Activated B cell treated with CpG ODN at 0.5 μM for 24 hours (primary cell): ENCODE data around the gene UQCRQ. TPM values are rescaled to one million over a fixed set of nuclear protein-coding genes. Genes with fewer than 3 reads are reported as not detected.

Source experiments
- ATAC-seq: fragments of 200-7000 bp; cut with Tn5 transposase; one replicate; pipeline ENCODE4 v1.10.0; 2021; ENCODE audit warnings: low read depth, mild to moderate bottlenecking, moderate library complexity
- CTCF ChIA-PET: fragments of 350-600 bp; sonication (Branson Sonifier 250); formaldehyde crosslinking; loops from one replicate; lab custom pipeline; 2021; ENCODE audit warnings: antibody characterized with exemption; lab: Charles Lee
- POLR2A ChIA-PET: fragments of 350-600 bp; sonication (Branson Sonifier 250); formaldehyde crosslinking; loops from one replicate; lab custom pipeline; 2021; ENCODE audit warnings: antibody characterized with exemption; lab: Charles Lee
- DNase-seq: peaks from one replicate; pipeline ENCODE4 v3.0.0; 2022
- H3K27ac Mint-ChIP-seq: one replicate; pipeline ENCODE4 v1.8.0; 2020; ENCODE audit warnings: mixed read lengths
- H3K27me3 Mint-ChIP-seq: one replicate; pipeline ENCODE4 v1.8.0; 2021; ENCODE audit warnings: mixed read lengths
- H3K36me3 Mint-ChIP-seq: one replicate; pipeline ENCODE4 v1.8.0; 2021; ENCODE audit warnings: low read depth, mixed read lengths
- H3K4me1 Mint-ChIP-seq: one replicate; pipeline ENCODE4 v1.8.0; 2021; ENCODE audit warnings: mixed read lengths
- H3K4me3 Mint-ChIP-seq: one replicate; pipeline ENCODE4 v1.8.0; 2020; ENCODE audit warnings: mild to moderate bottlenecking, mixed read lengths
- H3K9me3 Mint-ChIP-seq: one replicate; pipeline ENCODE4 v1.8.0; 2020; ENCODE audit warnings: mixed read lengths
- CTCF ChIP-seq: fragments of 200-600 bp; IDR thresholded peaks from one replicate; pipeline ENCODE4 v1.8.0; 2022; ENCODE audit warnings: antibody characterized with exemption, mild to moderate bottlenecking
- intact Hi-C: fragments of 100-400 bp; cut with micrococcal nuclease; formaldehyde crosslinking; loops from one replicate; pipeline ENCODE4 v1.15.1; 2024
- total RNA-seq: library from RNA; stranded (reverse); gene quantifications from 2 replicates; pipeline ENCODE4 v1.2.3, GENCODE V29; 2022

Gene UQCRQ
- total RNA-seq, 1 donor from 2014 or later, result 197 TPM

DNA sequence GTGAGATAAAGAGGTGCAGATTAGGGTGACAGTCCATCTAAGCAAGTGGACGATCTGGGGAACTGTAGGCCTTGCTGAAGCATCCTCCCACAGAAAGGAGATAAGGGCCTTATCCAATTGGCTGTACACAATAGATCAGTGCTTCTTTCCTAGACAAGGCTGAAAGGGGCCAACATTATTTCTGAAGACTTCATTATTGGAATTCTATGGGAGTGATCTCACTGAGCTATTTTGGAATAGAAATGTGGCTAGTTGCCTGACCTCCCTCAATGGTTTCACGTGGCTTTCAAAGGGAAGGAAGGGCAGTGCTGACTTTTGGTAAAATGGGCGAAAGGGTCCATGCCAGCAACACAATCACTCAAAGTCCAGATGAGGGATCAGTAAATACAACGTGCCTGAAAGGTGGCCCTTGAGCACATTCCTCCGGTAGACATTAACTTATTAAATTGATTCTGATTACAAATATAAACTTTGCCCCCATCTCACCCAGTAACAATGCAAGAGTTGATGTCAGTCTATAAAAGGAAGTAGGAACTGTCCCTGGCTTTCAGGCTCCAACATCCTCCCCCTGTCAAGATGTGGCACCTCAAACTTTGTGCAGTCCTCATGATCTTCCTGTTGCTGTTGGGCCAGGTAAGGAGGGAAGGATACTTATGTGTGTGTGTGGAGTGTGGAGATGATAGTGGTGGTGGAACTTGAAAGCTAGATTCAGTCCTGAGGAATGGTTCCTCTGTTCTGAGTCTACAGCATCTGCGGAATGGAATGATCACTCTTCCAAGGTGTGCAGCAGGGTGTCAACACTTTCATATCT, 6.9 kb downstream of the UQCRQ start, which contains the start of gene LEAP2:
Gene LEAP2, plus strand, starts transcription at position 550 of the 811 bp plus-strand sequence. Its CDS starts 27 bp downstream, at position 577.
- intact Hi-C loops, result no loop called here
- ATAC-seq (no peak), DNase-seq (no peak)
- CTCF ChIA-PET, result no interaction called here
- POLR2A ChIA-PET, result interaction anchor here (0.6 kb wide), 1 partner anchor 1237 kb away, joined by 3 read pairs; no protein-coding TSS in a partner anchor
- TF ChIP-seq CTCF, result no peak
- H3K36me3 Mint-ChIP-seq, result peaks cover 56% of the 10 kb centered on the region
- H3K27me3 Mint-ChIP-seq, result no peaks in the 10 kb centered on the region
- H3K4me3 Mint-ChIP-seq, result no peak within 1 kb of the TSS
- H3K9me3 Mint-ChIP-seq, result no peaks in the 10 kb centered on the region
- H3K27ac Mint-ChIP-seq, result peak within 1 kb of the TSS; percentile 6
- H3K4me1 Mint-ChIP-seq, result no peaks in the 10 kb centered on the region

DNA sequence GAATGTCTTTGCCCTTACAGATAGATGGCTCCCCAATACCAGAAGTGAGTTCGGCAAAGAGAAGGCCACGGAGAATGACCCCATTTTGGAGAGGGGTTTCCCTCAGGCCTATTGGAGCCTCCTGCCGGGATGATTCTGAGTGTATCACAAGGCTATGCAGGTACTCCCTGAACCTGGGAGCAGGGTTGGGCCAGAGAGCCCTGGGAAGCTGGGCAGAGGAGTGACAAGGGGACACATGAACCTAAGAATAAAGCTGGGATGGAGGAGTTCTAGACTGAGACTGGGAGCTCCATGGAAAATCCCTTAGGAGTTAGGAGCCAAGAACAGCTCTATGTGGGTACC, 7.5 kb downstream of the UQCRQ start:
- Mint-ChIP-seq H3K4me1 (no peaks in the 10 kb centered on the region), H3K27ac (peak overlapping the region; percentile 6), H3K9me3 (no peaks in the 10 kb centered on the region), H3K27me3 (no peaks in the 10 kb centered on the region), H3K36me3 (peaks cover 55% of the 10 kb centered on the region), H3K4me3 (no peak overlapping the region)
- ATAC-seq, result no peak
- no peak for DNase-seq
- POLR2A ChIA-PET, result no interaction called here
- intact Hi-C loops, result no loop called here
- no peak for TF ChIP-seq CTCF
- CTCF ChIA-PET, result no interaction called here

GRCh38 chr5:132876020-132876759, 9.7 kb downstream of the UQCRQ start:
- ChIA-PET POLR2A (no interaction called here), CTCF (no interaction called here)
- ATAC-seq, result no peak
- DNase-seq, result no peak
- no peak overlapping the region for H3K27ac Mint-ChIP-seq
- H3K36me3 Mint-ChIP-seq, result peaks cover 60% of the 10 kb centered on the region
- no peak for TF ChIP-seq CTCF
- no peaks in the 10 kb centered on the region for H3K9me3 Mint-ChIP-seq
- H3K27me3 Mint-ChIP-seq, result no peaks in the 10 kb centered on the region
- H3K4me1 Mint-ChIP-seq, result no peaks in the 10 kb centered on the region
- intact Hi-C loops, result no loop called here
- H3K4me3 Mint-ChIP-seq, result no peak overlapping the region

- DNase-seq (no peak), ATAC-seq (no peak)
- ChIA-PET CTCF (no interaction called here), POLR2A (interaction anchor here (0.6 kb wide), 1 partner anchor 148 kb away, joined by 7 read pairs; no protein-coding TSS in a partner anchor)
- no peak for TF ChIP-seq CTCF
- intact Hi-C loops, result no loop called here
- no peaks in the 10 kb centered on the region for H3K4me1 Mint-ChIP-seq
- no peak overlapping the region for H3K27ac Mint-ChIP-seq
- no peak overlapping the region for H3K4me3 Mint-ChIP-seq
- peaks cover 66% of the 10 kb centered on the region for H3K36me3 Mint-ChIP-seq
- H3K9me3 Mint-ChIP-seq, result no peaks in the 10 kb centered on the region
- no peaks in the 10 kb centered on the region for H3K27me3 Mint-ChIP-seq
These were observed 11.0 kb downstream of the UQCRQ start for GRCh38 chr5:132877466-132877865.

GRCh38 chr5:132877938-132878337, 11.5 kb downstream of the UQCRQ start:
- Mint-ChIP-seq H3K4me3 (no peak overlapping the region), H3K9me3 (no peaks in the 10 kb centered on the region), H3K27ac (no peak overlapping the region), H3K27me3 (no peaks in the 10 kb centered on the region), H3K4me1 (no peaks in the 10 kb centered on the region), H3K36me3 (peaks cover 69% of the 10 kb centered on the region)
- intact Hi-C loops, result no loop called here
- ATAC-seq (no peak), DNase-seq (no peak)
- TF ChIP-seq CTCF, result no peak
- POLR2A ChIA-PET, result interaction anchor here (0.6 kb wide), 1 partner anchor 147 kb away, joined by 7 read pairs; no protein-coding TSS in a partner anchor
- CTCF ChIA-PET, result no interaction called here
